Spleen (tissue), 11 donors: ENCODE results near the gene MYDGF. TPM values are rescaled to one million over a fixed set of nuclear protein-coding genes. Genes with fewer than 3 reads are reported as not detected.

Experiments
- DNase-seq: peaks from one replicate; pipeline ENCODE4 v3.0.0-alpha.2; 2020
- H3K27ac ChIP-seq, 8 donors: fragments of 200-600 bp; sonication (generic) in 7 of 8; 1 replicate in 4 of 8; 2 replicates in 4 of 8; pipeline versions ENCODE4 v1.5.0 to v1.8.0; 2016 to 2021; ENCODE audit warnings: inconsistent platforms in 4 of 8, mild to moderate bottlenecking in 4 of 8, moderate library complexity in 1 of 8
- H3K27me3 ChIP-seq, 7 donors: fragments of 200-600 bp; sonication (generic) in 6 of 7; replicated peaks in 1 of 7; 1 replicate in 4 of 7; 2 replicates in 3 of 7; pipeline versions ENCODE4 v1.5.0 to v1.8.0; 2016 to 2021; ENCODE audit warnings: inconsistent platforms in 3 of 7, mild to moderate bottlenecking in 1 of 7
- H3K36me3 ChIP-seq, 6 donors: fragments of 200-600 bp; sonication (generic) in 5 of 6; 1 replicate in 4 of 6; 2 replicates in 2 of 6; pipeline versions ENCODE4 v1.5.0 to v1.8.0; 2016 to 2021; ENCODE audit warnings: inconsistent platforms in 2 of 6
- H3K4me1 ChIP-seq, 6 donors: fragments of 200-600 bp; sonication (generic) in 5 of 6; 1 replicate in 3 of 6; 2 replicates in 3 of 6; pipeline versions ENCODE4 v1.5.0 to v1.8.0; 2016 to 2021; ENCODE audit warnings: inconsistent platforms in 3 of 6
- H3K4me3 ChIP-seq, 8 donors: fragments of 200-600 bp; sonication (generic) in 7 of 8; 1 replicate in 4 of 8; 2 replicates in 4 of 8; pipeline versions ENCODE4 v1.5.0 to v1.8.0; 2016 to 2021; ENCODE audit warnings: inconsistent platforms in 4 of 8, mild to moderate bottlenecking in 4 of 8, moderate library complexity in 2 of 8
- H3K9me3 ChIP-seq, 8 donors: fragments of 200-600 bp; sonication (generic) in 7 of 8; 1 replicate in 4 of 8; 2 replicates in 4 of 8; pipeline versions ENCODE4 v1.5.0 to v1.8.0; 2016 to 2021; ENCODE audit warnings: inconsistent platforms in 4 of 8
- CTCF ChIP-seq, 11 experiments: fragments of 200-600 bp in 7 of 11; fragments of 450-650 bp in 4 of 11; sonication (generic) in 4 of 11; IDR thresholded peaks in 8 of 11; conservative IDR thresholded peaks in 3 of 11; 1 replicate in 7 of 11; 2 replicates in 4 of 11; pipeline versions ENCODE4 v1.4.0 to v1.8.0; 2016 to 2021; ENCODE audit warnings: antibody characterized with exemption in 11 of 11, inconsistent platforms in 4 of 11, mild to moderate bottlenecking in 1 of 11
- POLR2A ChIP-seq, 3 donors: fragments of 450-650 bp; IDR thresholded peaks; one replicate each; pipeline ENCODE4 v1.5.1; 2017; ENCODE audit warnings: antibody characterized with exemption in 3 of 3, mild to moderate bottlenecking in 1 of 3
- POLR2AphosphoS5 ChIP-seq, 3 donors: sonication (generic); formaldehyde crosslinking; IDR thresholded peaks; one replicate each; pipeline ENCODE4 v1.5.1; 2017; ENCODE audit warnings: antibody characterized with exemption in 3 of 3
- WGBS, 5 donors: extraction: QIAGEN DNeasy Blood & Tissue Kit in 3 of 5; methylation state at CpG; one replicate each; pipeline versions ENCODE4 v1.1.5 to v1.1.7; 2013 to 2018; 5-methylcytosine and 5-hydroxymethylcytosine counted together
- intact Hi-C: fragments of 100-400 bp; cut with DNase I; formaldehyde crosslinking; loops from one replicate; pipeline ENCODE4 v1.15.0; 2023; ENCODE audit warnings: low total_unique reads
- polyA plus RNA-seq, 3 donors: library from polyadenylated mRNA; stranded (reverse); fragments of 200-250 nt; gene quantifications; one replicate each; pipeline ENCODE4 v1.2.1, GENCODE V29; 2013
- total RNA-seq, 7 donors: library from RNA; depleted of rRNA in 3 of 7; stranded (reverse); fragments of >200 nt in 3 of 7; fragmentation: NEBNext Ultra II Directional in 4 of 7; extraction: Animal tissue kit (Norgen Biotek cat#: 25700) in 4 of 7; gene quantifications; one replicate each; pipeline versions ENCODE4 v1.1.0 to v1.2.1, GENCODE V29; 2016 to 2021
- donor health status: healthy with polysubstance abuse.
- donor health status: DM: no; HTN: no; CAD: no; lungs with moderate emphysema.
- donor health status: DM: no; HTN: no; CAD: no.
- donor health status: Bipolar disorder and iron deficiency.
- donor health status: healthy.
- donor health status: DM: no; HTN: no; CAD: no.
- donor health status: DM: yes; HTN: yes; CAD: no.

The MYDGF gene
- total and polyA plus RNA-seq, 10 donors: 39.0 to 100 (median 64.4) TPM

DNA sequence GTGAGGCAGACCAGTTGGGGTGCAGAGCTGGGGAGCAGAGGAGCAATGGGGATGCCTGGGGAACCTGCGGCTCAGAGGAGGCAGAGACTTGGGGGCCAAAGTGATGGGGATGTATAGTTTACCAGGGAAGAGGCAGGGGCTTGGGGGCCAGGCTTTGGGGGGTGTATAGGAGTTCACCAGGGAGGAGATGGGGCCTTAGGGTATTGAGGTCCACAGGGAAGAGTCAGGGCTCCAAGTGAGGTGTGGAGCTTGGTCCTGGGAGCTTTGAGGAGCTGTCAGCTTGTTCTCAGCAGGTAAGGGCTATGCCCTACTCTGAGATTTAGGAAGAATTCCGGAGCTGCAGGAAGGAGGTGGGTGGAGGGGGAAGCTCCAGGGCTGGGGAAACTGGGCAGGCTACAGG is 20.0 kb downstream of the MYDGF start:
- intact Hi-C loops: no loop called here
- TF ChIP-seq POLR2AphosphoS5 (IDR thresholded peaks at IDR 0.05): no peak
- TF ChIP-seq POLR2A (IDR thresholded peaks at IDR 0.05): no peak
- no peak for TF ChIP-seq CTCF (IDR thresholded peaks at IDR 0.05 in 8 of 11, conservative IDR thresholded peaks at IDR 0.05 in 3 of 11)
- Histone ChIP-seq H3K9me3 (no peaks in the 10 kb centered on the region), H3K4me3 (no peak overlapping the region), H3K27ac (peak overlapping the region in 7 of 8 donors; percentile 26 to 77 (median 63)), H3K4me1 (peaks cover 8 to 77% (median 44%) of the 10 kb centered on the region in 6 donors), H3K36me3 (peaks cover 0 to 62% (median 20%) of the 10 kb centered on the region in 6 donors), H3K27me3 (no peaks in the 10 kb centered on the region)
- no peak for DNase-seq
- WGBS, 5 donors: 61 to 84% (median 81%) methylated on average over 2 of the region's 2 CpGs

GRCh38 chr19:4649392-4650047 is 20.6 kb downstream of the MYDGF start:
- WGBS, 5 donors: 66 to 83% (median 79%) methylated on average over 15 to 19 of the region's 19 CpGs
- Histone ChIP-seq H3K27me3 (no peaks in the 10 kb centered on the region), H3K4me3 (no peak overlapping the region), H3K4me1 (peaks cover 8 to 71% (median 42%) of the 10 kb centered on the region in 6 donors), H3K27ac (peak overlapping the region in 7 of 8 donors; percentile 26 to 77 (median 63)), H3K9me3 (no peaks in the 10 kb centered on the region), H3K36me3 (peaks cover 0 to 60% (median 15%) of the 10 kb centered on the region in 6 donors)
- intact Hi-C loops: no loop called here
- TF ChIP-seq CTCF (IDR thresholded peaks at IDR 0.05 in 8 of 11, conservative IDR thresholded peaks at IDR 0.05 in 3 of 11): no peak
- peak in 2 of 3 donors; percentile 28 to 42 for TF ChIP-seq POLR2AphosphoS5 (IDR thresholded peaks at IDR 0.05)
- DNase-seq: no peak

DNA sequence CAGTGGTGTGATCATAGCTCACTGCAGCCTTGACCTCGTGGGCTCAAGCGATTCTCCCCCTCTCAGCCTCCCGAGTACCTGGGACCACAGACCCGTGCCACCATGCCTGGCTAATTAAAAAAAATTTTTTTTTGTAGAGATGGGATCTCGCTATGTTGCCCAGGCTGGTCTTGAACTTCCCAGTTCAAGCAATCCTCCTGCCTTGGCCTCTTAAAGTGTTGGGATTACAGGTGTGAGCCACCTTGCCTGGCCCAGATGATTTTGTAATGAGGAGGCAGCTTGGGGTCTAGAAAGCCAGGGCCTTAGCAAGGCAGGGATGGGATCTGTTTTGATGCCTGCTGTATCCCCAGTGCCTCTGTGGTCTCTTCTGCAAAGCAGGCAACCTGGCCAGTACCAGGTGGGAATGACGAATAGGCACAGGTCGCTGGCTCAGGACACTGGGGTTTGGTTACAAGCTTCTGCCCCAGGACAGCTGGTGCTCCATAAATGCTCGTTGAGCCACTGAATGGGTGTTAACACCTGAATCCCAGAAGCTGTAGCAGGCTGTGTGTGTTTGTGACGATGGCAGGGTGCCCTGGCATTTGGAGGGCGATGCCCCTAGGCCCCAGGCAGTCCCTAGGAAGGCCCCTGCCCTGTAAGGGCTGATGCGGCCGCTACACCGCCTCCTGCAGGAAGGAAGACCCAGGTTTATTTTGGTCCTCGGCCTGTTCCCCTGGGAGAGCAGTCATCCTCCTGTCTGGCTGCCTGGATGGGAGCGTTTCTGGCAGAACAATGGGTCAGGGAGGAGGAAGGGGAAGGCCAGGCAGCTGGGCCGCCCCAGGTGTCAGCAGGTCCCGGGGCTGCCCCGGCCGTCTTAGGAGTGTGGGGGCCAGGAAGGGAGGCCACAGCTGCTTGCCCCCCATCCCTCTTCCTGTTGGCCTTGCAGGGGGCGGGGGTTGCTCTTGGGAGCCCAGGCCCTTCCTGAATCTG is 22.2 kb downstream of the MYDGF start:
- WGBS, 5 donors: 34 to 65% (median 45%) methylated on average over 9 to 20 of the region's 20 CpGs
- peak; percentile 86 for DNase-seq
- peaks cover 0 to 44% (median 11%) of the 10 kb centered on the region in 6 donors for H3K36me3 ChIP-seq

More for the DNA sequence above, 22.2 kb downstream of the MYDGF start:
- peak in 6 of 11 experiments; percentile 10 to 36 (median 24) for TF ChIP-seq CTCF (IDR thresholded peaks at IDR 0.05 in 8 of 11, conservative IDR thresholded peaks at IDR 0.05 in 3 of 11)
- TF ChIP-seq POLR2AphosphoS5 (IDR thresholded peaks at IDR 0.05): peak; percentile 83 to 90 (median 90)
- TF ChIP-seq POLR2A (IDR thresholded peaks at IDR 0.05): no peak
- Histone ChIP-seq H3K4me1 (peaks cover 8 to 75% (median 40%) of the 10 kb centered on the region in 6 donors), H3K27ac (peak overlapping the region; percentile 20 to 77 (median 57)), H3K27me3 (no peaks in the 10 kb centered on the region), H3K4me3 (peak overlapping the region in 1 of 8 donors; percentile 28), H3K9me3 (no peaks in the 10 kb centered on the region)
- intact Hi-C loops: no loop called here
